Measurements from ENCODE around the gene AMBN.

Gene AMBN

DNA sequence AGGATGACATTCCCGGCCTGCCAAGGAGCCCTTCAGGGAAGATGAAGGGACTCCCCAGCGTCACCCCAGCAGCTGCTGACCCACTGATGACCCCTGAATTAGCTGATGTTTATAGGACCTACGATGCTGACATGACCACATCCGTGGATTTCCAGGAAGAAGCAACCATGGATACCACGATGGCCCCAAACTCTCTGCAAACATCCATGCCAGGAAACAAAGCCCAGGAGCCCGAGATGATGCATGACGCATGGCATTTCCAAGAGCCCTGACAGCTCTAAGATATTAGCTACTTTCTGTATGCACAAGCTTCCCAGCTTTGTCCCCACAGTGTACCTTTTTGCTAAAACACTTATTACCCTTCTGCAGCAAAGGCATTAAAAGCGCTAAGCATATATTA, 14.4 kb downstream of the AMBN start:
- no peak for DNase-seq (ENCODE audit: low read depth in 2 of 2)
- TF ChIP-seq, protein P1, sequence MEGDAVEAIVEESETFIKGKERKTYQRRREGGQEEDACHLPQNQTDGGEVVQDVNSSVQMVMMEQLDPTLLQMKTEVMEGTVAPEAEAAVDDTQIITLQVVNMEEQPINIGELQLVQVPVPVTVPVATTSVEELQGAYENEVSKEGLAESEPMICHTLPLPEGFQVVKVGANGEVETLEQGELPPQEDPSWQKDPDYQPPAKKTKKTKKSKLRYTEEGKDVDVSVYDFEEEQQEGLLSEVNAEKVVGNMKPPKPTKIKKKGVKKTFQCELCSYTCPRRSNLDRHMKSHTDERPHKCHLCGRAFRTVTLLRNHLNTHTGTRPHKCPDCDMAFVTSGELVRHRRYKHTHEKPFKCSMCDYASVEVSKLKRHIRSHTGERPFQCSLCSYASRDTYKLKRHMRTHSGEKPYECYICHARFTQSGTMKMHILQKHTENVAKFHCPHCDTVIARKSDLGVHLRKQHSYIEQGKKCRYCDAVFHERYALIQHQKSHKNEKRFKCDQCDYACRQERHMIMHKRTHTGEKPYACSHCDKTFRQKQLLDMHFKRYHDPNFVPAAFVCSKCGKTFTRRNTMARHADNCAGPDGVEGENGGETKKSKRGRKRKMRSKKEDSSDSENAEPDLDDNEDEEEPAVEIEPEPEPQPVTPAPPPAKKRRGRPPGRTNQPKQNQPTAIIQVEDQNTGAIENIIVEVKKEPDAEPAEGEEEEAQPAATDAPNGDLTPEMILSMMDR (IDR thresholded peaks at IDR 0.05; ENCODE audit: low read depth, low read length), result no peak
- H3K4me3 ChIP-seq (replicated peaks in 1 of 2; ENCODE audit: low read depth in 2 of 2, low read length in 2 of 2), result no peak overlapping the region

DNA sequence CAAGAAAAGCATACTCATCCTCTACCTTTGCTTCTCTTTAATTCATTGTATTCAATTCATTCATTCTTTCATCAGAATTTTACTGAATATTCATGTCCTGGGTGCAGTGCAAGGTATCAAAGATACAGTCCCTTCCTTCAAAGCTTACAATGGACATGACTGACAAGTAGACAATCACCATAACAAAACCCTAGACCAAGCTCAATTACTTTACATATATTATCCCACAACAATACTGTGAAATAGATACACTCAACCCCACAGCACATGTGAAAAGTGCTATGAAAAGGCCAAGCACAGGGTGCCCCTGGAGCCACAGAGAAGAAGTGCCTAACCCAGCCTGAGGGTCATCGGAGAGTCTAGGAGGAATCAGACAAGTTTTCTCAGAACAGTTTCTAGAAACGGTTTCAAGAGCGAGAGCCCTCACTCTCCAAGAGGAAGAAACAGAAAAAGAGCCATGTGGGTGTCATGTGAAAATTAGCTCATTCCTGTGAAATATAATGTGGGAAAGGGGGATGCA, 15.3 kb downstream of the AMBN start:
- no peak for DNase-seq (ENCODE audit: low read depth in 2 of 2)
- TF ChIP-seq, protein P1 (IDR thresholded peaks at IDR 0.05; ENCODE audit: low read depth, low read length), result no peak
- H3K4me3 ChIP-seq (replicated peaks in 1 of 2; ENCODE audit: low read depth in 2 of 2, low read length in 2 of 2), result no peak overlapping the region

DNA sequence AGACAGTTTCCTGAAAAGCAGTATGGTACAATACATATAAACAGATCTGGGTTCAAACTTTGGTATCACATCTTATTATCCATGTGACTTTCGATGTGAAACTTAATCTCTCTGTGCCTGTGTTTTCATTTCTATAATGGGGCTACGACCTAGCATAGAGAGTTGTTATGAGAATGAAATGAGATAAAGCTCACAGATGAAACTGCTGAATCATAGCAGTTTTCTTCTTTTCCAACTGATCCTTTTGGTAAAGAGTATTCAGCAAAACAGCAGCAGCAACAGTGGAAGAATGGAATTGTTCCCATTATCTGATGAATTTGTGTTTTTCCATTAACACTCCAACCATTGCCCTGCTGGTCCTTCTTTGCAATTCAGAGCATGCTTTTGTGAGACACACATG, 16.3 kb downstream of the AMBN start:
- TF ChIP-seq, protein P1 (IDR thresholded peaks at IDR 0.05; ENCODE audit: low read depth, low read length), result no peak
- no peak overlapping the region for H3K4me3 ChIP-seq (replicated peaks in 1 of 2; ENCODE audit: low read depth in 2 of 2, low read length in 2 of 2)
- no peak for DNase-seq (ENCODE audit: low read depth in 2 of 2)

DNA sequence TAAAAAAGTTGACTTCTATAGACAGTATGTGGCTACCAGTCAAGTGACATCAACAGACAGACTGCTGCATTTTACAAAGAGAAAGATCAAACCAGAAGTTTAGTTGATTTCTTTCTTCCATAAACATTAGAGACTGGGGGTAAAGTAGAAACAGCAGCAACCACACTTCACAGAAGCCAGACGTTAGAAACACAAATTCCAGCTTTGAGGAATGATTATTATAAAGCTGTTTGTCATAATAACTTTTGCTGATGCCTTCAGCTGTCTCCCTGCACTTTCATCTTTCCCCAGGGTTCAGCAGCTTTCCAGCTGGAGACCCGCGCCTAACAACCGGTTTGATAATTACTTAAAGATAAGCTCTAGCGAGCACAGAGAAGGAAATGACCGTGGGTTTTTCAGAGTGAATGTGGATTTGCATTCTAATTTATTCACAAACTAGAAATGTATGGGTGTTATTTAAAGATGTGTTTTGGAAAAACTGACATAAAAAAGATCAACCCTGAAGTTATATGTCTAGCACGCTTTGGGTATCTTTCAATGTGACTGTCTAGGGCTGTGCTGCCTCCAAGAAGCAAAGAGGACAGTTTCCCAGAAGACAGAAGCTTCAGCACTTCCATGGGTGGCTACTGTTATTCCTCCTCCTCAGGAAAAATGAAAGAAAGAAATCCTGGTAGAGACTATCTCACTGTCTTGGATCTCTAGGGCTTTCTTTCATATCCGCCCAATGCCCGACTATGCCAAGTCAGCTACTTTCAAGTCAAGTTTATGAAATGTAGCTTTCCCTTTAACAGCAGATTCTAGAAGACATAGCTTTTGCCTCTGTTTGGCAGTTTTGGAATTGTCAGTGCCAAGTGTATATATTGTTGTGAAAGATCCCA, 21.5 kb downstream of the AMBN start:
- peak; percentile 33 to 41 for DNase-seq (ENCODE audit: low read depth in 2 of 2)
- TF ChIP-seq, protein P1 (IDR thresholded peaks at IDR 0.05; ENCODE audit: low read depth, low read length), result no peak
- H3K4me3 ChIP-seq (replicated peaks in 1 of 2; ENCODE audit: low read depth in 2 of 2, low read length in 2 of 2), result peak overlapping the region in 1 of 2 donors; percentile 22

DNA sequence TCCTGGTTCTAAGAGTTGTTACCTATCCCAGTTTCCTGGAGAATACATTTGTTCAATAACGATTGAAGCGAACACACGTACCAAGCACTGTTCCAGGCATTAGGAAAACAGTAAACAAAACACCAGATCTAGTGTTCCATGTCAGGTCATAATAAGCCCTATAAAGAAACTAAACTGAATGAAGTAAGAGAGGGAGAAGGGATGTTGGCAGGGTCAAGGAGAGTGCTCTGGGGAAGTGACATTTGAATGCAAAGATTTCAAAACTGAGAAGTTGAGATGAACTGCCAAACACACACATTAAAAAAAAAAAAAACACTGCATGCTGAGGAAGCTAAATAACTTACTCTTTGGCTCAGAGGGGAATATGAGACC, 22.1 kb downstream of the AMBN start:
- H3K4me3 ChIP-seq (replicated peaks in 1 of 2; ENCODE audit: low read depth in 2 of 2, low read length in 2 of 2), result peak overlapping the region in 1 of 2 donors; percentile 22
- DNase-seq (ENCODE audit: low read depth in 2 of 2), result no peak
- TF ChIP-seq, protein P1 (IDR thresholded peaks at IDR 0.05; ENCODE audit: low read depth, low read length), result no peak

DNA sequence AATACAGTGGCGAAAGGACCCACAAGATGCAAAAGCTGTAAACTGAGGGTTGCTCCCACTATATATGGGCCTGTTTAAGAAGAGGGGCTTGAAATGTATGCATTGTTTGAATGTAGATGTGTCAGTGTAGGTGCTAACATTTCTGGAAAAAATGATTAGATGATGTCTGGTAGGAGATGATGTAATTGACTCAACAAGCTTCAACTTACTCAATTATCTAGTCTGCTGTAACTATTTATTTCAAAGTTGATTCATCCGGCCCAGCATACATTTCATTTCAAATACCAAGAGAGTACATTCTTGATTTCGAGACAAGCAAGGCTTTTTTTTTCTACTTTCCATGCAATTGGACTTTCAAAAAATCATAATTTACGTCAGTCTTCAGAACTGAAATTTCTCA, 27.2 kb downstream of the AMBN start:
- H3K4me3 ChIP-seq (replicated peaks in 1 of 2; ENCODE audit: low read depth in 2 of 2, low read length in 2 of 2), result no peak overlapping the region
- no peak for DNase-seq (ENCODE audit: low read depth in 2 of 2)
- TF ChIP-seq, protein P1 (IDR thresholded peaks at IDR 0.05; ENCODE audit: low read depth, low read length), result no peak

Measured in cardiac fibroblast (primary cell).